Smooth muscle cell (in vitro differentiated cells): Measurements from ENCODE around the gene ERG28. TPM values are rescaled to one million over a fixed set of nuclear protein-coding genes. Genes with fewer than 3 reads are reported as not detected.

ENCODE experiments used
- DNase-seq: peaks from one replicate; lab custom pipeline; 2025; ENCODE audit not compliant: unreplicated experiment; lab: John Stamatoyannopoulos, UW
- H2AFZ ChIP-seq: fragments of 200-600 bp; sonication (generic); 2 replicates; pipeline ENCODE4 v1.6.0; 2016; ENCODE audit warnings: antibody characterized with exemption, low read depth, mild to moderate bottlenecking
- H3F3A ChIP-seq: fragments of 200-600 bp; sonication (generic); 2 replicates; pipeline ENCODE4 v1.6.0; 2017; ENCODE audit warnings: antibody characterized with exemption, low read depth
- H3K27ac ChIP-seq: fragments of 200-600 bp; sonication (generic); 2 replicates; pipeline ENCODE4 v1.5.1; 2016; ENCODE audit warnings: low read depth, mild to moderate bottlenecking
- H3K27me3 ChIP-seq: fragments of 200-600 bp; sonication (generic); 2 replicates; pipeline ENCODE4 v1.6.1; 2016; ENCODE audit warnings: low read depth, mild to moderate bottlenecking
- H3K36me3 ChIP-seq: fragments of 200-600 bp; sonication (generic); 2 replicates; pipeline ENCODE4 v1.5.1; 2016; ENCODE audit warnings: low read depth
- H3K4me1 ChIP-seq: fragments of 200-600 bp; sonication (generic); 2 replicates; pipeline ENCODE4 v1.5.1; 2016; ENCODE audit warnings: low read depth
- H3K4me2 ChIP-seq: fragments of 200-600 bp; sonication (generic); 2 replicates; pipeline ENCODE4 v1.6.0; 2016; ENCODE audit warnings: mild to moderate bottlenecking
- H3K4me3 ChIP-seq: fragments of 200-600 bp; sonication (generic); 2 replicates; pipeline ENCODE4 v1.5.1; 2016; ENCODE audit warnings: mild to moderate bottlenecking
- H3K79me2 ChIP-seq: fragments of 200-600 bp; sonication (generic); 2 replicates; pipeline ENCODE4 v1.6.0; 2016; ENCODE audit warnings: low read depth, mild to moderate bottlenecking
- H3K9ac ChIP-seq: fragments of 200-600 bp; sonication (generic); 2 replicates; pipeline ENCODE4 v1.6.0; 2016; ENCODE audit warnings: low read depth
- H3K9me3 ChIP-seq: fragments of 200-600 bp; sonication (generic); replicated peaks from 2 replicates; pipeline ENCODE4 v1.5.1; 2016; ENCODE audit warnings: low read depth
- H4K20me1 ChIP-seq: fragments of 200-600 bp; sonication (generic); 2 replicates; pipeline ENCODE4 v1.6.0; 2016; ENCODE audit warnings: low read depth
- WGBS: methylation state at CpG from one replicate; pipeline ENCODE4 v1.1.7; 2016; ENCODE audit warnings: low lambda C conversion rate; 5-methylcytosine and 5-hydroxymethylcytosine counted together
- polyA plus RNA-seq: library from polyadenylated mRNA; unstranded; fragments of >200 nt; fragmentation: Nextera tagmentation; extraction: Ambion mirVana; gene quantifications from 2 replicates; pipeline ENCODE4 v1.2.1, GENCODE V29; 2016
- total RNA-seq: library from RNA; depleted of rRNA; stranded (reverse); fragments of >200 nt; gene quantifications from 2 replicates; pipeline ENCODE4 v1.2.3, GENCODE V29; 2014
- TF ChIP-seq, protein P1 (sequence below): fragments of 200-600 bp; sonication (generic); IDR thresholded peaks from 2 replicates; pipeline ENCODE4 v1.5.1; 2017; ENCODE audit warnings: borderline replicate concordance, mild to moderate bottlenecking, antibody characterized with exemption; ENCODE audit not compliant: insufficient read depth, poor library complexity, severe bottlenecking

ERG28 gene
- total and polyA plus RNA-seq, 2 experiments from 2014 or later: 35.0 to 44.9 TPM

DNA sequence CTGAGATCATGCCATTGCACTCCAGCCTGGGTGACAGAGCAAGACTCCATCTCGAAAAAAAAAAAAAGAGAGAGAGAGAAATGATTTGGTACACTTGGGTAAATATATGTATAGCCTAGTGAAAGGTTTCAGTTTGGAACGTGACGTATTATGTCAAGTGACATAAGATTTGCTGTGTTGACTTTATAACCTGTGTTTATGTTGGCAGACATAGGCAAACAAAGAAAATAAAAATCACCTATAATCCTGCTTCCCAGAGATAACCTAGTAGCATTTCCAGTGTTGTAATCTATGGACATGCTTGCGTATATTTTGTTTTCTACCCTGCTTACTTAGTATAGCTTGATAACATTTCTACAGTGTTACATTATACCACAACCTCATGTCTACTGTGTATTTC, 16.7 kb downstream of the ERG28 start:
- Histone ChIP-seq H4K20me1 (no peaks in the 10 kb centered on the region), H3K36me3 (no peaks in the 10 kb centered on the region), H3F3A (no peaks in the 10 kb centered on the region), H3K27ac (no peak overlapping the region), H3K27me3 (no peaks in the 10 kb centered on the region), H3K4me2 (no peak overlapping the region), H3K9me3 (no peaks in the 10 kb centered on the region), H3K4me3 (no peak overlapping the region), H3K79me2 (no peaks in the 10 kb centered on the region), H3K4me1 (no peaks in the 10 kb centered on the region), H2AFZ (no peak overlapping the region), H3K9ac (no peak overlapping the region)
- TF ChIP-seq, protein P1, sequence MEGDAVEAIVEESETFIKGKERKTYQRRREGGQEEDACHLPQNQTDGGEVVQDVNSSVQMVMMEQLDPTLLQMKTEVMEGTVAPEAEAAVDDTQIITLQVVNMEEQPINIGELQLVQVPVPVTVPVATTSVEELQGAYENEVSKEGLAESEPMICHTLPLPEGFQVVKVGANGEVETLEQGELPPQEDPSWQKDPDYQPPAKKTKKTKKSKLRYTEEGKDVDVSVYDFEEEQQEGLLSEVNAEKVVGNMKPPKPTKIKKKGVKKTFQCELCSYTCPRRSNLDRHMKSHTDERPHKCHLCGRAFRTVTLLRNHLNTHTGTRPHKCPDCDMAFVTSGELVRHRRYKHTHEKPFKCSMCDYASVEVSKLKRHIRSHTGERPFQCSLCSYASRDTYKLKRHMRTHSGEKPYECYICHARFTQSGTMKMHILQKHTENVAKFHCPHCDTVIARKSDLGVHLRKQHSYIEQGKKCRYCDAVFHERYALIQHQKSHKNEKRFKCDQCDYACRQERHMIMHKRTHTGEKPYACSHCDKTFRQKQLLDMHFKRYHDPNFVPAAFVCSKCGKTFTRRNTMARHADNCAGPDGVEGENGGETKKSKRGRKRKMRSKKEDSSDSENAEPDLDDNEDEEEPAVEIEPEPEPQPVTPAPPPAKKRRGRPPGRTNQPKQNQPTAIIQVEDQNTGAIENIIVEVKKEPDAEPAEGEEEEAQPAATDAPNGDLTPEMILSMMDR: no peak
- WGBS: 69% methylated on average over 4 of the region's 4 CpGs
- DNase-seq: no peak

- no peak overlapping the region for H3K9ac ChIP-seq
- no peaks in the 10 kb centered on the region for H3K27me3 ChIP-seq
- H3K79me2 ChIP-seq: no peaks in the 10 kb centered on the region
- TF ChIP-seq, protein P1: no peak
- H3F3A ChIP-seq: peaks cover 4% of the 10 kb centered on the region
- 74% methylated on average over 3 of the region's 3 CpGs for WGBS
- H3K36me3 ChIP-seq: no peaks in the 10 kb centered on the region
- no peaks in the 10 kb centered on the region for H4K20me1 ChIP-seq
- H3K27ac ChIP-seq: no peak overlapping the region
- no peak overlapping the region for H2AFZ ChIP-seq
- DNase-seq: no peak
- H3K4me1 ChIP-seq: peaks cover 5% of the 10 kb centered on the region
- H3K4me2 ChIP-seq: no peak overlapping the region
- H3K4me3 ChIP-seq: no peak overlapping the region
- no peaks in the 10 kb centered on the region for H3K9me3 ChIP-seq
Observed at GRCh38 chr14:75640876-75641275, 19.8 kb downstream of the ERG28 start.

DNA sequence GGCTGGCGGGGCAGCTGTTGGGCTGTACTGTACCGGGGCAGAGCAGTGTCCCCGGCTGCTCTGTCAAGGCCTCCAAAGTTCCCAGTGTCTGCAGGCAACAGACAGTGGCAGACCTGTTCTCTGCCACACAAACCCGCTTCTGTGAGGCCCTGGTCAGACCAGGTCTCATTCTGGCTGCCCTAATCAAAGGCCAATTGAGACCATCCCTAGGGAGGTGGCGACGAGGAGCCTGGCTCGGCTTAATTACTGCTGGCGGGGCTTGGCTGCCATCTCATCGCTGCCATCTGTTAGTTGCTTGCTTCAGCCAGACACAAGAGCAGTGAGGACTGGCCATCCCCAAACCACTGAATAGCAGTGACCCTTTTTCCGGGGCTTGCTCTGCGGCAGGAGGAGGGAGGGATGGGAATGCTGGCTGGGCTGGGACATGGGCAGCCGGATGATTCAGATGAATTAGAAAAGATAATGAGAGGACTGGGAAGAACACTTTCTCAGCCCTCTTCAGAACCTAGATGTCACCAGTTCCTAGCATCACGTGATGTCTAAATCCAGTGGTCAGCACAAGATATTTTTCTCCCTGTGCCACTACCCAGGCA, 24.5 kb downstream of the ERG28 start:
- DNase-seq: no peak

More for the DNA sequence above, 24.5 kb downstream of the ERG28 start:
- Histone ChIP-seq H3K4me1 (peaks cover 16% of the 10 kb centered on the region), H3F3A (peaks cover 8% of the 10 kb centered on the region), H3K27me3 (no peaks in the 10 kb centered on the region), H3K9ac (peak overlapping the region; percentile 27), H3K9me3 (no peaks in the 10 kb centered on the region), H3K4me2 (peak overlapping the region; percentile 40), H3K27ac (peak overlapping the region; percentile 85), H3K4me3 (no peak overlapping the region), H4K20me1 (no peaks in the 10 kb centered on the region), H2AFZ (no peak overlapping the region), H3K79me2 (no peaks in the 10 kb centered on the region), H3K36me3 (no peaks in the 10 kb centered on the region)
- 50% methylated on average over 13 of the region's 13 CpGs for WGBS
- TF ChIP-seq, protein P1: no peak
